GM21526 (cell line): ENCODE measurements around the gene INO80E.

Source experiments
- ATAC-seq: cut with Tn5 transposase; IDR thresholded peaks from one replicate; pipeline ENCODE4 v1.9.1; 2021; ENCODE audit warnings: moderate library complexity; ENCODE audit not compliant: unreplicated experiment, low FRiP score

Gene INO80E

GRCh38 chr16:29975134-29975538, 20.9 kb upstream of the INO80E start:
- no peak for ATAC-seq

GRCh38 chr16:29975811-29976511, 20.1 kb upstream of the INO80E start:
- no peak for ATAC-seq

DNA sequence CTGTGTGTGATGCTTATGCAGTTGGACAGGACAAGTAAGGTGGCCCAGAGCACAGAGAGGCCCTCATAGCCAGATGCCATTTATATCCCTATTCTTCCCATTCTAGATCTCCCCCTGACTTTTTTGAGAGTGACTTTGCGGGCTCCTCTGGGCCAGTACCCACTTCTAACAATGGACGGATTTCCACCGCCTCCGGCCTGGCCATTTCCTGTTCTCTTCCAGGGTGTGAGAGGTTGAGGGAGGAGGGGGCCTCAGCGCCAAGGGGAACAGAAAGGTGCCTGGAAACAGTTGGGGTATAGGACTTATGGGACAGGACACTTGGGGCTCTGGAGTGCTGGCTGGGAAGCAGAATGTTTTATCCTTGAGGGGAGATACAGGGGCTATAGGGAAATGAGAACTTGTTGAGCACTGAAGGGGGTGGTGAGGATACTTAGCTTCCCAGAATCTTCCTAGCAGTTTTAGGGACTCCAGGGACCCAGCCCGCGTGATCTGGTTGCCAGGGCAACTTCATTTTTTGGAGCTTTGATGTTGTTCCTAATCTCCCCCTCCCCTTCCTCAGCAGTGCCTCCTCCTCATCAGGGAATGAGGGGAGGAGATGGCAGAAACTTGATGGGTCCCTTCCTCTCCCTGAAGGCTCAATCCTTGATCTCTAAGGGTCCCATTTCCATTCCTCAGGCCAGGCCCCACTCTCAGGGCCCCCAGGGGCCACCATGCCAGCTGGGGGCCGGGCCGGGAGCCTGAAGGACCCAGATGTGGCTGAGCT, 18.8 kb upstream of the INO80E start:
- ATAC-seq = no peak

DNA sequence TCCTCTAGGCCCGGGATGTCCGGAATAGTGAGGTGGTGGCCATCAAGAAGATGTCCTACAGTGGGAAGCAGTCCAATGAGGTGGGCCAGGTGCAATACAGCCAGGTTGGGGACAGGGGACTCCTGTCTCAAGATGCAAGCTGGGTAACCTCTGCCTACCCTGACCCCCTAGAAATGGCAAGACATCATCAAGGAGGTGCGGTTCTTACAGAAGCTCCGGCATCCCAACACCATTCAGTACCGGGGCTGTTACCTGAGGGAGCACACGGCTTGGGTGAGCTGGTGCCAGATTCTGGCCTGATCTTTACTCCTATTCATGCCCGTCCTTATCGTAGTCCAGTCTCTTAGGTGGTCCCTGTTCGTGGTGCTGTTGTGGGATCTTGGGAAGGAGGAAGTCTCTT, 18.0 kb upstream of the INO80E start:
- ATAC-seq = no peak

GRCh38 chr16:29978564-29979270, 17.3 kb upstream of the INO80E start:
- ATAC-seq = no peak

DNA sequence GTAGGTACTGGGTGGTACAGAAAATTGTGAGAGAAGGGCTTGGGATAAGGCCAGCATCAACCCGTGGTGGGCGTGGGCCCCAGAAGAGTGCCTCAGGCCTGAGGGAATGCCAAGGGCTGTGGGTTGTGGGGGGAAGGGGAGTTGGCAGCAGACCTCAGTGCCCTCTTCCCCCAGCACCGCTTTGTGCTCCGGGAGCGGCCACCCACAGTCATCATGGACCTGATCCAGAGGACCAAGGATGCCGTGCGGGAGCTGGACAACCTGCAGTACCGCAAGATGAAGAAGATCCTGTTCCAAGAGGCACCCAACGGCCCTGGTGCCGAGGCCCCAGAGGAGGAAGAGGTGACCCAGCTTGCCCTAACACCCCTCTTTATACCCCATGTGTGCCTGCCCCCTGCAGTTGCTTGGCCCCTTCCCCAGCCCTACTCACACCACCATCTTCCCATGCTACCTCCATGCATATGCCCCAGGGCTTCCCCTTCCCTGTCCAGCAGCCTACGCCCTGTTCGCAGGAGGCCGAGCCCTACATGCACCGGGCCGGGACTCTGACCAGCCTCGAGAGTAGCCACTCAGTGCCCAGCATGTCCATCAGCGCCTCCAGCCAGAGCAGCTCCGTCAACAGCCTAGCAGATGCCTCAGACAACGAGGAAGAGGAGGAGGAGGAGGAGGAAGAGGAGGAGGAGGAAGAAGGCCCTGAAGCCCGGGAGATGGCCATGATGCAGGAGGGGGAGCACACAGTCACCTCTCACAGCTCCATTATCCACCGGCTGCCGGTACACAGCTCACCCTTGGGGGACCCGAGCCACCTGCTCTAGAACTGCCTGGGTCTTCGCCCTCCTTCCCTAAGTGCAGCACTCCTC, 13.3 kb upstream of the INO80E start:
- no peak for ATAC-seq

DNA sequence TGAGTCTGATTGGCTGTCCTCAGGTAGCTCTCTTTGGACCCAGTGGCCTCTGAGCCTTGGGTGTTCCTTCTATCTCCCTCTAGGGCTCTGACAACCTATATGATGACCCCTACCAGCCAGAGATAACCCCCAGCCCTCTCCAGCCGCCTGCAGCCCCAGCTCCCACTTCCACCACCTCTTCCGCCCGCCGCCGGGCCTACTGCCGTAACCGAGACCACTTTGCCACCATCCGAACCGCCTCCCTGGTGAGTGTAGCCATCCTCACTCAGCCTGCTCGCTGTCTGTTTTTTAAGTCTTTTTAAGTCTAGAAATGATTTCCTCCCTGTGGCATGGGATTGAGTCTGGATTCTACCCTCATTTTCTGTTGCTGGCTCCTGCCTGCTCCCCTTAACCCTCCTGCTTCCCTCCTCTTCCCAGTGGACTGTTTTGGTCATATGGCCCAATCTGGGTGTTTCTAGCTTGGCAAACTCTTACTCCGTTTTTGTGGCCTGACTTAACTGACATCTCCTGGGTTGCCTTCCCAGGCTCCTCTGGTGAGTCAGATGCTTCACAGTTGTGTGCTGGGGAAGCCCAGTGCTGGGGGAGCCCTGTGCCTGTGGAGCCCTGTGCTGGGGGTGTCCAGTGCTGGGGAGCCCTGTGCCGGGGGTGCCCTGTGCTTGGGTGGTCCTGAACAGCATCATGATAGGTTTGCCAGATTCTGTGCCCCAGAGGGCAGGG, 12.5 kb upstream of the INO80E start:
- no peak for ATAC-seq

- ATAC-seq = no peak
Observed at GRCh38 chr16:29984137-29984763, 11.8 kb upstream of the INO80E start.

- no peak for ATAC-seq
Observed at GRCh38 chr16:29984764-29985147, 11.3 kb upstream of the INO80E start.

DNA sequence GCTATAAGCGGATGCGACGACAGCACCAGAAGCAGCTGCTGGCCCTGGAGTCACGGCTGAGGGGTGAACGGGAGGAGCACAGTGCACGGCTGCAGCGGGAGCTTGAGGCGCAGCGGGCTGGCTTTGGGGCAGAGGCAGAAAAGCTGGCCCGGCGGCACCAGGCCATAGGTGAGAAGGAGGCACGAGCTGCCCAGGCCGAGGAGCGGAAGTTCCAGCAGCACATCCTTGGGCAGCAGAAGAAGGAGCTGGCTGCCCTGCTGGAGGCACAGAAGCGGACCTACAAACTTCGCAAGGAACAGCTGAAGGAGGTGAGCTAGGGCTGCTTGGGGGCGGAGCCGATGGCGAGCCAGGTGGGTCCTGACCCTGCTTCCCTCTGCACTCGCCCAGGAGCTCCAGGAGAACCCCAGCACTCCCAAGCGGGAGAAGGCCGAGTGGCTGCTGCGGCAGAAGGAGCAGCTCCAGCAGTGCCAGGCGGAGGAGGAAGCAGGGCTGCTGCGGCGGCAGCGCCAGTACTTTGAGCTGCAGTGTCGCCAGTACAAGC, 10.7 kb upstream of the INO80E start:
- no peak for ATAC-seq

DNA sequence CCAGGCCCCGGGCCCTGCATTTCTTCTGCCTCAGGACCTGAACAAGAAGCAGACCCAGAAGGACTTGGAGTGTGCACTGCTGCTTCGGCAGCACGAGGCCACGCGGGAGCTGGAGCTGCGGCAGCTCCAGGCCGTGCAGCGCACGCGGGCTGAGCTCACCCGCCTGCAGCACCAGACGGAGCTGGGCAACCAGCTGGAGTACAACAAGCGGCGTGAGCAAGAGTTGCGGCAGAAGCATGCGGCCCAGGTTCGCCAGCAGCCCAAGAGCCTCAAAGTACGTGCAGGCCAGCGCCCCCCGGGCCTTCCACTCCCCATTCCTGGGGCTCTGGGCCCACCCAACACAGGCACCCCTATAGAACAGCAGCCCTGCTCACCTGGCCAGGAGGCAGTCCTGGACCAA, 9.8 kb upstream of the INO80E start:
- ATAC-seq = no peak

GRCh38 chr16:29986931-29987330, 9.1 kb upstream of the INO80E start:
- no peak for ATAC-seq

- ATAC-seq = no peak
Observed at GRCh38 chr16:29987371-29988085, 8.5 kb upstream of the INO80E start.

DNA sequence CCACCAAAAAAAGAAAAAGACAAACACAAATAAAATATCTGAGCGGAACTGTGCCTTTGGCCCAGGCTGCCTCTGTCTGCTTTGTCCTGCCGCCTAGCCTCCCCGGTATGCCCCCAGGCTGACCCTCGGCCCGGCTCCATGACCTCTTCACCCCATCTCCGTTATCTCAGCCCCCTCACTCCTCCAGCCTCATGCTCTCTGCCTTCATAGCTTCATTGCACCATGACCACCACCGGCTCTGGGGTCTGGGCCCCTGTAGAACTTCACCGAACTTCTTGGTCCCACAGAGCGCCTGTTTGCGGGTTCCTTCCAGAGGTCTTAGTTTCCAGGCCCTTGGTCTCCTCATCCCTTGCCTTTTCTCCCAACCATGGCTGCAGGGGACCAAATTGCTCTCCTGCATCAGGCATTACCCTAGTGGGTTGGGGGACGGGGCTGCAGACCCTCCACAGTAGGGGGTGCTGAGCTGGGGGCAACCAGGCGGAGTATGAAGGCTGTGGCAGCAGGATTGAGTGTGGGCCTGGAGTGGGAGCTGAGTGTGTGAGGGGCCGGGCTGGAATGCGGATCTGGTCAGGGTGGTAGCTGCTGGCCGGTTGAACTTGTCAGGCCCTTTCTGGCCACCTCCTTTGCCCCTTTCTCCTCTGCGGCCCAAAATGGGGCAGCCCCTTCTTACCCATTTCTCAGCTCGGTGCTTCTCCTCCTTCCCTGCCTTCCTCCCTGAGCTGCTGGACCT, 7.5 kb upstream of the INO80E start:
- no peak for ATAC-seq

GRCh38 chr16:29989111-29989858, 6.8 kb upstream of the INO80E start:
- no peak for ATAC-seq

- ATAC-seq = no peak
Observed at GRCh38 chr16:29990034-29990433, 6.0 kb upstream of the INO80E start.

DNA sequence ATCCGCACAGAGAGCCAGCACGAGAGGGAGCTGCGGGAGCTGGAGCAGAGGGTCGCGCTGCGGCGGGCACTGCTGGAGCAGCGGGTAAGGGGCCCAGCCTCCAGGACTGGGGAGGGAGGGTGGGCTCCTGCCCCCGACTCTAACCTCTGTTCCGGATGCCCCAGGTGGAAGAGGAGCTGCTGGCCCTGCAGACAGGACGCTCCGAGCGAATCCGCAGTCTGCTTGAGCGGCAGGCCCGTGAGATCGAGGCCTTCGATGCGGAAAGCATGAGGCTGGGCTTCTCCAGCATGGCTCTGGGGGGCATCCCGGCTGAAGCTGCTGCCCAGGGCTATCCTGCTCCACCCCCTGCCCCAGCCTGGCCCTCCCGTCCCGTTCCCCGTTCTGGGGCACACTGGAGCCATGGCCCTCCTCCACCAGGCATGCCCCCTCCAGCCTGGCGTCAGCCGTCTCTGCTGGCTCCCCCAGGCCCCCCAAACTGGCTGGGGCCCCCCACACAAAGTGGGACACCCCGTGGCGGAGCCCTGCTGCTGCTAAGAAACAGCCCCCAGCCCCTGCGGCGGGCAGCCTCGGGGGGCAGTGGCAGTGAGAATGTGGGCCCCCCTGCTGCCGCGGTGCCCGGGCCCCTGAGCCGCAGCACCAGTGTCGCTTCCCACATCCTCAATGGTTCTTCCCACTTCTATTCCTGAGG, 5.0 kb upstream of the INO80E start:
- no peak for ATAC-seq
